SH-SY5Y (cell line): ENCODE results near the gene PAGE1.

Source experiments
- GATA2 ChIP-seq: IDR thresholded peaks from 2 replicates; pipeline ENCODE4 v1.6.1; 2011; ENCODE audit warnings: mild to moderate bottlenecking, low read depth, low read length
- GATA3 ChIP-seq: IDR thresholded peaks from 2 replicates; pipeline ENCODE4 v1.6.1; 2011; ENCODE audit warnings: low read depth, mild to moderate bottlenecking, low read length, moderate library complexity

- TF ChIP-seq GATA2 (no peak), GATA3 (no peak)
These were observed 20.6 kb downstream of the PAGE1 start for GRCh38 chrX:49675075-49675719.
